Type B pancreatic cell (in vitro differentiated cells): ENCODE data around the gene PLEKHA8. TPM values are rescaled to one million over a fixed set of nuclear protein-coding genes. Genes with fewer than 3 reads are reported as not detected.

Experiments used
- DNase-seq: peaks from one replicate; pipeline ENCODE4 v3.0.0; 2021; ENCODE audit warnings: mixed read lengths; ENCODE audit not compliant: unreplicated experiment; ENCODE audit errors: extremely low spot score
- H3K27ac Mint-ChIP-seq: 2 replicates; pipeline ENCODE4 v1.8.0; 2021; ENCODE audit warnings: mild to moderate bottlenecking, mixed read lengths
- H3K27me3 Mint-ChIP-seq: 2 replicates; pipeline ENCODE4 v1.8.0; 2021; ENCODE audit warnings: mixed read lengths
- H3K36me3 Mint-ChIP-seq: 2 replicates; pipeline ENCODE4 v1.8.0; 2021; ENCODE audit warnings: mixed read lengths
- H3K4me1 Mint-ChIP-seq: one replicate; pipeline ENCODE4 v1.8.0; 2021; ENCODE audit warnings: mixed read lengths; ENCODE audit not compliant: unreplicated experiment
- H3K4me3 Mint-ChIP-seq: 2 replicates; pipeline ENCODE4 v1.8.0; 2021; ENCODE audit warnings: mild to moderate bottlenecking, mixed read lengths
- H3K9me3 Mint-ChIP-seq: 2 replicates; pipeline ENCODE4 v1.8.0; 2021; ENCODE audit warnings: mixed read lengths
- total RNA-seq: library from RNA; stranded (reverse); gene quantifications from 2 replicates; pipeline ENCODE4 v1.2.1, GENCODE V29; 2021; ENCODE audit warnings: low replicate concordance
- TF ChIP-seq, protein P1 (sequence below): fragments of 200-600 bp; sonication (generic); conservative IDR thresholded peaks from 2 replicates; pipeline ENCODE4 v1.5.0; 2021; ENCODE audit warnings: antibody characterized with exemption, mild to moderate bottlenecking

PLEKHA8 gene
- total RNA-seq, 1 donor from 2014 or later, result 46.0 TPM

DNA sequence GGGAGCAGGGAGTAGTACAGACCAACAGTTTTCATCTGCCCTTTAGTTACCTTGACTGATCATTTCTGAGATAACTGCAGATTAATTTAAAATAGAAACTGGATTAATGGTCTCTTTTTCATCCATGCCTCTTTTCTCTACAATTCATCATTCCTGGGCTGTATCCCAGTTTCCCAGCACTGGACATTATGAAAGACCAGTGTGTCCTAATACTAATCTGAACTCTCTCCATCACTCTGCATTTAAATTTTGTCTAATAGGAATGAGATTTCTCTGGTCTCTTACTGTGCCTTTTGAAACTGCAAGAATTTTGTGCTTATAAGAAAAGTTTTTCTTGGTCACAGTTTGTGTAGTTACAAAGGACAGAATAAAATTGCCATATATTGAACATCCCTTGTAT, 12.7 kb downstream of the PLEKHA8 start:
- Mint-ChIP-seq H3K4me1 (peaks cover 25% of the 10 kb centered on the region), H3K27me3 (no peaks in the 10 kb centered on the region), H3K4me3 (no peak overlapping the region), H3K36me3 (peaks cover 31% of the 10 kb centered on the region), H3K9me3 (peaks cover 8% of the 10 kb centered on the region), H3K27ac (peak overlapping the region; percentile 87)
- DNase-seq, result no peak
- TF ChIP-seq, protein P1, sequence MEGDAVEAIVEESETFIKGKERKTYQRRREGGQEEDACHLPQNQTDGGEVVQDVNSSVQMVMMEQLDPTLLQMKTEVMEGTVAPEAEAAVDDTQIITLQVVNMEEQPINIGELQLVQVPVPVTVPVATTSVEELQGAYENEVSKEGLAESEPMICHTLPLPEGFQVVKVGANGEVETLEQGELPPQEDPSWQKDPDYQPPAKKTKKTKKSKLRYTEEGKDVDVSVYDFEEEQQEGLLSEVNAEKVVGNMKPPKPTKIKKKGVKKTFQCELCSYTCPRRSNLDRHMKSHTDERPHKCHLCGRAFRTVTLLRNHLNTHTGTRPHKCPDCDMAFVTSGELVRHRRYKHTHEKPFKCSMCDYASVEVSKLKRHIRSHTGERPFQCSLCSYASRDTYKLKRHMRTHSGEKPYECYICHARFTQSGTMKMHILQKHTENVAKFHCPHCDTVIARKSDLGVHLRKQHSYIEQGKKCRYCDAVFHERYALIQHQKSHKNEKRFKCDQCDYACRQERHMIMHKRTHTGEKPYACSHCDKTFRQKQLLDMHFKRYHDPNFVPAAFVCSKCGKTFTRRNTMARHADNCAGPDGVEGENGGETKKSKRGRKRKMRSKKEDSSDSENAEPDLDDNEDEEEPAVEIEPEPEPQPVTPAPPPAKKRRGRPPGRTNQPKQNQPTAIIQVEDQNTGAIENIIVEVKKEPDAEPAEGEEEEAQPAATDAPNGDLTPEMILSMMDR, result no peak

DNA sequence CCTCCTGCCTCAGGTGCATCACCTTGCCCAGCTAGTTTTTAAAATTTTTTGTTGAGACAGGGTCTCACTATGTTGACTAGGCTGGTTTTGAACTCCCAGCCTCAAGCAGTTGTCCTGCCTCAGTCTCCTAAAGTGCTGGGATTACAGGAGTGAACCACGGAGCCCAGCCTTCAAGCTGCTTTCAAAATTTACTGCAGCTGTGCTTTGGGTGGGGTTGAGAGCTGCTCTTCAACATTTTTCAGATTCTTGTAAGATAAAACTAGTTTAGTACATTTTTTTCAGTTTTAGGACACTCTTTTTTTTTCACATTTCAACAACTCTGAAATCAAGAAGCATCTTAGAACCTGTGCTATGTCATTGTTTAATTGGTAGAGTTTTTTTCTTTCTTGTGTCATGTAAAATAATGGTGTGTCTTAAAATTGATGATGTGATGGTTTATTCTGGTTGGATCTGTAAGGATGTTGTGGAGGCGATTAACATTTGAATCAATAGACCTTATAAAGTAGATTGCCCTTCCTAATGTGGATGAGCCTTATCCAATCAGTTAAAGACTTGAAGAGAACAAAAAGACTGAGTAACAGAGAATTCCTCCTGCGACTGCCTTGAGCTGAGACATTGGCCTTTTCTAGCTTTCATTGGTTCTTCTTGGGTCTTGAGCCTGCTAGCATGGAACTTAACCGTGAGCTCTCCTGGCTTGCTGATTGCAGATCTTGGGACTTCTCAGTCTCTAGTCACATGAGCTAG, 13.5 kb downstream of the PLEKHA8 start:
- peaks cover 8% of the 10 kb centered on the region for H3K9me3 Mint-ChIP-seq
- no peak for DNase-seq
- peak overlapping the region; percentile 87 for H3K27ac Mint-ChIP-seq
- H3K36me3 Mint-ChIP-seq, result peaks cover 39% of the 10 kb centered on the region
- TF ChIP-seq, protein P1, result no peak
- H3K4me1 Mint-ChIP-seq, result peaks cover 25% of the 10 kb centered on the region
- no peaks in the 10 kb centered on the region for H3K27me3 Mint-ChIP-seq
- peak overlapping the region; percentile 33 for H3K4me3 Mint-ChIP-seq

DNA sequence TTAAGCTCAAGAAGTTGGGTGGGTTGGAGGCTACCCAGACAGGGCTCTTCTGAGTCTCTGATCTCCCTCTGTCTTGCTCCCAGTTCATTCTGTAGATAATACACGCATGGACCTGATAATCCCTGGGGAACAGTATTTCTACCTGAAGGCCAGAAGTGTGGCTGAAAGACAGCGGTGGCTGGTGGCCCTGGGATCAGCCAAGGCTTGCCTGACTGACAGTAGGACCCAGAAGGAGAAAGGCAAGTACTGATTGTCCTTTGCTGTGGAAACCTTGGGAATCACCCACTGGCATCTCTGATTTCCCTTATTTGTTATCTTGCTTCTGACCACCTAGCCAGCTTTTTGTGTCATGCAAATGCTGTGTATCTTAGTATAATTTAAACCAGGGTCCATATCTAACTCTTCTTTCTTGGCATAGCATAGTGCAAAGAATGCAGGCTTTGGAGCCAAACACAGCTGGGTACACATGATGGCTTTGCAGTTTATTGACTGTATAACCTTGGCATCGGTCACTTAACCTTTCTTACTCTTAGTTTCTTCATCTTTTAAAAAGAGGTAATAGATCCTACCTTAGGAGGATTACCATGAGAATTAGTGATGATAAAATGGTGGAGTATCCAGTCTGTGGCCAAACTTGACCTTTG, 18.0 kb downstream of the PLEKHA8 start:
- Mint-ChIP-seq H3K9me3 (peaks cover 8% of the 10 kb centered on the region), H3K4me1 (peaks cover 8% of the 10 kb centered on the region), H3K4me3 (no peak overlapping the region), H3K27ac (peak overlapping the region; percentile 48), H3K36me3 (peaks cover 45% of the 10 kb centered on the region), H3K27me3 (no peaks in the 10 kb centered on the region)
- TF ChIP-seq, protein P1, result no peak
- DNase-seq, result no peak

DNA sequence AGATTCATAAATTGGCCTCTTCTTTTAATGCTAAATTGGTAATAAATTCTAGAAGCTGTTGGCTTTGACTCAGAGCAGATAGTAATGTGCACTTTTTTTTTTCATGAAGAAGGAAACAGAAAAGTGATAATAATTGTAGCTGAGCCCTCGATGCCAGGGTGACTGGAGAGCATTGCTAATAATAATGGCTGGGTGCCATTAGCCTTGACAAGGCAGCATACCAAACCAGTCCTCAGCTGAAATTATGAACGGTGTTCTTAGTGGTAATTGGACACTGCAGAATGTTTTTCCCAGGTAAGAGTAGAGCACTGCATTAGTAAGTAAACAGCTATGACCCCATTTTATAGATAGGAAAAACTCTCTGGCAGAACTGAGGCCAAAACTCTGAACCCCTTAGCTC, 18.9 kb downstream of the PLEKHA8 start:
- Mint-ChIP-seq H3K9me3 (peaks cover 3% of the 10 kb centered on the region), H3K4me3 (peak overlapping the region; percentile 6), H3K36me3 (peaks cover 39% of the 10 kb centered on the region), H3K27ac (peak overlapping the region; percentile 40), H3K27me3 (no peaks in the 10 kb centered on the region), H3K4me1 (peaks cover 3% of the 10 kb centered on the region)
- TF ChIP-seq, protein P1, result no peak
- no peak for DNase-seq

DNA sequence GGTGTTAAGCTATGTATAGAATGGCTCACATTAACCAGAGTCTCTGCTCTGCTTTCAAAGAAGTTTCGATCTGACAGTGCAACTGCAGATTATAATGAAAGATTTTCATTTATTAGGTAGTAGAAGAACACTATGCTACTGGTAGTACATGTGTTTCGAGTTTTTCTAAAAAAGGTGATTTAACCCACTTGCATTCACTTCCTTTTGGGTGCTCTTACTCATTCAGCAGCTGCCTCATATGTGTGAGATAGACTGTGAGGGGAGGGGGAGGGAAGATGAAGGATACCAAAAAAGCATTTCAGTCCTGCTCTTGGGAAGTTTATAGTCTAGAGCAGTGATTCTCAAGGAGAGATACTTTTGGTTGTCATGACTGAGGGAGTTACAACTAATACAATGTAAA, 20.4 kb downstream of the PLEKHA8 start:
- no peak overlapping the region for H3K4me3 Mint-ChIP-seq
- H3K36me3 Mint-ChIP-seq, result peaks cover 46% of the 10 kb centered on the region
- TF ChIP-seq, protein P1, result no peak
- H3K27ac Mint-ChIP-seq, result no peak overlapping the region
- no peaks in the 10 kb centered on the region for H3K27me3 Mint-ChIP-seq
- H3K9me3 Mint-ChIP-seq, result no peaks in the 10 kb centered on the region
- no peak for DNase-seq
- H3K4me1 Mint-ChIP-seq, result no peaks in the 10 kb centered on the region
